ENCODE data around the gene COL18A1. TPM values are rescaled to one million over a fixed set of nuclear protein-coding genes. Genes with fewer than 3 reads are reported as not detected.
"Not testable (repeated sequence)": the region's sequence is repeated elsewhere in the genome, so short reads cannot be mapped to it uniquely, and the experiment has no call there.

COL18A1 gene
- 1 to 10 TPM in 1 of 2 donors, under 1 TPM in 1; 0.31 to 1.3 TPM for total RNA-seq

DNA sequence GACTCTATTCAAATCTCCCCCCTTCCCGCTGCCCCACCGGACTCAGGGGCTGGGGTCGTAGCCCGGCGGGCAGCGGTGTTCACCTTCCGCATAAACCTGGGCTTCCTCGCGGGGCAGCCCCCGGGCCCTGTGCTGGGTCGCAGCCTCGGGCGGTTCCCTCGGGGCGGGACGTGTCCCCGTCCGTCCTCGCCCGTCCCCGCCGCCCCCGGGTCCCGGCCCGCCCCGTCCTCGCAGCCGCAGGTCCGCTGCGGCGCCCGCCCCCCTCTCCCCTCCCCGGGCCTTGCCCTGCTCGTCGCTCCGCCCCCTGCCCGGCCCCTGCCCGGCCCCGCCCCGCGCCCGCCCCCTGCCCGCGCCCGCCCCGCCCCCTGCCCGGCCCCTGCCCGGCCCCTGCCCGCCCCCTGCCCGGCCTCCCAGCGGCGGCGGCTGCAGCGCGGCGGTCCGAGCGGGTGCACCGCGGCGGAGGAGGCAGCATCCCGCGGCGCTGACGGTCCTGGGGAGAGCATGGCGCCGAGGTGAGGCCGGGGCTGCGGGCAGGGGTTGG lies at the start of gene COL18A1:
Gene COL18A1, plus strand, starts transcription at position 436 of the 541 bp plus-strand sequence. Its CDS starts 66 bp downstream, at position 502.
- Mint-ChIP-seq H3K36me3 (peaks cover 6% of the 10 kb centered on the region), H3K27ac (no peak within 1 kb of the TSS)

DNA sequence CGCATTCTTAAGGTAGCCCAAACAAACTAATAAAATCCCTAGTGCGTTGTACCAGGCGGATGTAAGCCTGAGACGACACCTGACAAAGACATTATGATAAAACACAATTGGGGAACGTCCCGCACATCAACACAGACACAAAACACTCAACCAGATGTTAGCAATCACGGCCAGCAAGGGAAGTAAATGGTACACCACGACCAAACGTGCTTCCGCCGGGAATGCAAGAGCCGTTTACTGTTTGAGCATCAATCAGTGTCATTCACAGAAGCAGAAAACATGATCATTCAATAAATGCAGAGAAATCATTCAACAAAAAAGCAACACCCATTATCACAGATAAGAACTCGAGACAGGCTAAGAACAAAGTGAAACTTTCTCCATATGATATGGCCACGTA lies 49.4 kb upstream of the COL18A1 start:
- no peak for ATAC-seq
- DNase-seq (ENCODE audit: low spot score): no peak

More for the DNA sequence above, at the start of gene COL18A1:
- peaks cover 41 to 46% of the 10 kb centered on the region in 2 donors for H3K27me3 Mint-ChIP-seq
- peaks cover 7 to 8% of the 10 kb centered on the region in 2 donors for H3K4me1 Mint-ChIP-seq (ENCODE audit: low read depth in 2 of 2)
- ATAC-seq (peak; percentile 63 to 73), DNase-seq (ENCODE audit: low spot score) (no peak)
- H3K4me3 Mint-ChIP-seq: peak within 1 kb of the TSS; percentile 83
- peaks cover 5% of the 10 kb centered on the region for H3K9me3 Mint-ChIP-seq

DNA sequence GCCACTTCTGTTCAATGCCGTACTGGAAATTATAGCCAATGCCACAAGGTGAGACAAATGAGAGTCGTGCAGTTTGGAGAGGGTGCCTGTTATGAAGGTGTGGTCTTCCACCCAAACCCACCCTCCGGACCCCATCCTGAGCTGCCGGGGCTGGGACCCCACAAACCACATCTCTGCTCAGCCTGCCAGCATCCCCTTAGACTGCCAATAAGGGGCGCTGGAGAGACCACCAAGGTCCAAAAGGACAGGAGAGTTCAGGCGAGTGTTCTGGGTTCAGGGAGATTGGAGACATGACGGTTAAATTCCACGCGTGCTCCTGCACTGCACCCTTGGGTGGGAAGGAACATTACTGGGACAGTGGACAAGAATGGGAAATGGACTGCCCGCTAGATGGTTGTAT lies 48.7 kb upstream of the COL18A1 start:
- H3K36me3 Mint-ChIP-seq: no peaks in the 10 kb centered on the region
- H3K4me3 Mint-ChIP-seq: no peak overlapping the region
- DNase-seq (ENCODE audit: low spot score) (no peak), ATAC-seq (no peak)
- no peaks in the 10 kb centered on the region for H3K4me1 Mint-ChIP-seq (ENCODE audit: low read depth in 2 of 2)
- H3K27ac Mint-ChIP-seq: no peak overlapping the region
- no peaks in the 10 kb centered on the region for H3K9me3 Mint-ChIP-seq
- H3K27me3 Mint-ChIP-seq: peaks cover 26 to 27% of the 10 kb centered on the region in 2 donors

More for the DNA sequence above, 49.4 kb upstream of the COL18A1 start:
- Mint-ChIP-seq H3K27me3 (peaks cover 26 to 27% of the 10 kb centered on the region in 2 donors), H3K36me3 (no peaks in the 10 kb centered on the region), H3K4me3 (no peak overlapping the region), H3K9me3 (no peaks in the 10 kb centered on the region), H3K27ac (no peak overlapping the region), H3K4me1 (ENCODE audit: low read depth in 2 of 2) (no peaks in the 10 kb centered on the region)

DNA sequence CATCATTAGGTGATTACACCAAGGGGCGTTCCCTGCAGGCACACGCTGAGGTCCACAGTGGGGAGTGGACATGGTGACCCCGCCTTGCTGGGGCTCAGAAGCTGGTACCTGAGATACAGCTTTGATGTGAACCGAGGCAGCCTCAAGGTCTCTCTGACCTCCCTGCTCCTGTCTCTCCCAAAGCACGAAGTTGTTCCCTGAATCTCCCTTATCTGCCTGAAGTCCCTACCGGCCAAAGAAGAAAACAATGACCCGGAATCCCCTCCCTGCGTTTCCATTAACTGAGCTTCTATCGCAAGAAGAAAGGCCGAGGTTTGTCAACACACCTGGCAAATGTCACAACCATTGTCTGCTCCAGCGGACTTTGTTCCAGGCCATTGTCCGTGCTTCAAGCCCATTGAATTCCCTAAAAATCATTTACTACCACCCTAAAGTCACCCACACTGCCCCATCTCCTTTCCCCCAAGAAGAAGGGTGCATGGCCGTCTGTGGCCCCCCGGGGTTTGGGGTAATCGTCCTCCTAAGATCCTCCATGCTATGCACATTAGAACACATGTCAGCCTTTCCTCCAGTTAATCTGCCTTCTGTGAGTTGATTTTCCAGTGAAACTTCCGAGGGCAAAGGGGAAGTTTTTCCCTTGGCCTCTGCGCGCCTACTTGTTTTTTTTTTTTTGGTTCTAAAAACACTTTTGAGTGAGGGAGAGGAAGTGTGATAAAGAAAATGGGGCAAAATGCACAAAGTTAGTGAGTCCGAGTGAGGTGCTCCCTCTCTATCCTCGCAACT lies 48.1 kb upstream of the COL18A1 start:
- no peak for DNase-seq (ENCODE audit: low spot score)
- H3K9me3 Mint-ChIP-seq: no peaks in the 10 kb centered on the region
- no peak for ATAC-seq
- no peak overlapping the region for H3K4me3 Mint-ChIP-seq
- H3K27me3 Mint-ChIP-seq: peaks cover 26 to 27% of the 10 kb centered on the region in 2 donors
- no peaks in the 10 kb centered on the region for H3K4me1 Mint-ChIP-seq (ENCODE audit: low read depth in 2 of 2)
- no peak overlapping the region for H3K27ac Mint-ChIP-seq
- no peaks in the 10 kb centered on the region for H3K36me3 Mint-ChIP-seq

DNA sequence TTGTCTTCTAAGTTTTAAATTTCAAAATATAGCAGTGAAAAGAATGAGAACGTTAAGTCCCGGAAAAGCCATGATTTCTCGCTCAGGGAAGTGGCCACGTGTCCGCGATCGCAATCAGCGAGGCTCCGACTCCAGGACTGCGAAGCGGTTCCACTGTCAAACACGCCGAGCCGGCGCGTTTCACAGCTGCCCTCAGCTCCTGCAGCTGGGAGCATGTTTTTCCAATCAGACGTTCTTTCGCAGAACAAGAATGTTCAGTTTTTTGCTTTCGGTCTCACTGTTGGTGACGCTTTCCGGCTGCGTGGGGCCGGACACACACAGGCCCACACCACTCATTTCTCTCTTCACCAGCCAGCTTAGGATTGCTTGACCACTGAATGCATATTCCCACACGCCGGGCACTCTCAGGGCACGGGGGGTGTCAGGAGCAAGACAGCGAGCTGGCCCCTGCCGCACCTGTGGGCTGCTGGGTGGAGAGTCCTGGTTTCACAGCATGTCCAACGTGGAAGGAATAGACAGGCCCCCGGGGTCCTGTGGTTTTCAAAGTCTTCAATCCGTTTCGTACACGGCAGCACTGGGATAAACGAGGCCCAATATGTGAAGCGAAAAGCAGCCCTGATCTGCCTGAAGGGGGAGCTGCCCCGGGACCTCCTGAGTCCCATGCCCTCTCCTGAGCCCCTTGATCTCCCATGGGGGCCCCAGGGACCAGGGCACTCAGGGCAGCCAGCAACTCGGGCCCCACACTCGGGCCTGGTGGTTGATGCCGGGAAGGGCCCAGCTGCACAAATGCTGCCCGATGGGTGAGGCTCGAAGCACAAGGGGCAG lies 47.3 kb upstream of the COL18A1 start:
- no peaks in the 10 kb centered on the region for H3K36me3 Mint-ChIP-seq
- ATAC-seq (no peak), DNase-seq (ENCODE audit: low spot score) (no peak)
- peaks cover 26 to 27% of the 10 kb centered on the region in 2 donors for H3K27me3 Mint-ChIP-seq
- no peak overlapping the region for H3K4me3 Mint-ChIP-seq
- H3K9me3 Mint-ChIP-seq: no peaks in the 10 kb centered on the region
- no peaks in the 10 kb centered on the region for H3K4me1 Mint-ChIP-seq (ENCODE audit: low read depth in 2 of 2)
- H3K27ac Mint-ChIP-seq: no peak overlapping the region

DNA sequence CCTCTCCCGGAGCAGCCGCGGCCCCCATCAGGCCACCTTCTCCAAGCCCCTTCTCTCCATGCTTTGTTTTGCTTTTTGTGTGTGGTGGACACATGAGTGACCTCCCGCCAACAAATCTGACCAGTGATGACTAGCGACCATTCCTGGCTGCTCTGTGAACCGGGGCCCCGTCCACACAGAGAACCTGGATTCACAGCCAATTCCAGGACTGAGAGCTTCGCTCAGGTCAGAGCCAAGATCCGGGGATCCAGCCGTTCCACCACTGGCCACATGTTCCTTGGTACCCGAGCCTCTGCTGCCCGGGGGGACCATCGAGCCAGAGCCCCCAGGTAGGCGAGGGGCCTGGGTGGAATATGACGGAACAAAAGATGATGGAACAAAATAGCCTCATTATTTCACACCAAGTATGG lies 46.7 kb upstream of the COL18A1 start:
- H3K36me3 Mint-ChIP-seq: no peaks in the 10 kb centered on the region
- H3K9me3 Mint-ChIP-seq: no peaks in the 10 kb centered on the region
- no peaks in the 10 kb centered on the region for H3K4me1 Mint-ChIP-seq (ENCODE audit: low read depth in 2 of 2)
- peaks cover 26 to 27% of the 10 kb centered on the region in 2 donors for H3K27me3 Mint-ChIP-seq
- no peak for DNase-seq (ENCODE audit: low spot score)
- H3K4me3 Mint-ChIP-seq: no peak overlapping the region
- no peak overlapping the region for H3K27ac Mint-ChIP-seq
- ATAC-seq: no peak

DNA sequence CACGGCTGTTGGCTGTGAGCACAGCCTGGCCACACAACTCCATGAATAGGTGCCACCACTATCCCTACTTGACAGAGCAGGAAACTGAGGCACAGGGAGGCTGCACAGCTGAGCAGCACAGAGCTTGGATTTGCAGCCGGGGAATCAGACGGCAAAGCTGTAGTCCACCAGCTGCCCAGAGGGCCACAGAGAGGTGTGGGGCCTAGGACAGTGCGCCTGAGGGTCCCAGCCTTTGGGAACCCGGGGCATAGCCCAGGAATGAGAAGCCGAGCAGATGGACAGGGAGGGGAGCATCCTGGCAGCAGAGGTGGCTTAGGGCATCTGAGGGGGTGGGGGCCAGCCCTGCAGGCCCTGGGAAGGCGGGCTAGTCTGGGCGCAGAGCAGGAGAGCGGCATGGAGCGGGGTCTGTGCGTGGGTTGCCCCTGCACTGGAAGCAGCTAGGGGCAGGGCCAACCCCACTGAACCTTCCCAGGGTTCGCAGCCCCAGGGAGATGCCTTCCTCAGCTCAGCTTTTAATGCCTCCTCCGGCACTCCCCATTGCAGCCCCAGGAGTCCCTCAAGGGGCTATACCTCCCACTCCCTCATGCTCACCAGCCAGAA lies 46.2 kb upstream of the COL18A1 start:
- H3K9me3 Mint-ChIP-seq: no peaks in the 10 kb centered on the region
- H3K27ac Mint-ChIP-seq: no peak overlapping the region
- DNase-seq (ENCODE audit: low spot score): no peak
- H3K36me3 Mint-ChIP-seq: no peaks in the 10 kb centered on the region
- peaks cover 1% of the 10 kb centered on the region in 2 donors for H3K4me1 Mint-ChIP-seq (ENCODE audit: low read depth in 2 of 2)
- peaks cover 22 to 29% of the 10 kb centered on the region in 2 donors for H3K27me3 Mint-ChIP-seq
- H3K4me3 Mint-ChIP-seq: no peak overlapping the region
- ATAC-seq: no peak

DNA sequence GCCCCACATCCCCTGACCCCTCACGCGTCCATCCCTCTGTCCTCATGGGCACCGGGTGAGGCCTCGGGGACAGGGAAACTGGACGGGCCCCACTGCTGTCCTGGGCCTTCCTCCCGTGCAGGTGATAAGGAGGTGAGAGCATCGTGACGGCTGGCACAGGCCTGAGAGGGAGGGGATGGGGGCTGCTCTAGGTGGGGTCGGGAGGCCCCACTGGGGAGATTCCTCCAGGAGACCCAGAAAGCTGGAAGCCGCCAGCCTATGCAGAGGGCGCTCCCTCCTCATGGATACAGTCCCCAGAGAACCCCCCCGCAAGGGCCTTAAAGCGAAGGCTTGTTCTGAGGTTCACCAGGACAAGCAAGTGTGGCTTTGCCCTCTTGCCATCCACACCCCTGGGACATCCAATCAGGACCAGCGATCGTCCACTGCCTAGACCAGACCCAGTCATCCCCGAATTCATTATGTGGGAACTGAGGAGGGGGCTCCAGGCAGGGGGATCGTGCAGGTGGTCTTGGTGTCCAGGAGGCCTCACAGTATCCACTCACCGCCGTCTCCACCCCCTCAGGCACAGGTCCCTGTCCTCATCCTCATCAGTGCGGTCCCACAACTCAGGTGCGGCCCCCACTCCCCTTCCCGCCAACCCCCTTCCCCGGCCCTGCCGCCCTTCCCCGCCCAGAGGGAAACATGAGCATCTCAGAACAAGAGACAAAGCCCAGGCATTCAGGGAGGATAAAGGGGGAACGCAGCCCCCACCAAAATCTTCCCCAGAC lies 45.3 kb upstream of the COL18A1 start:
- H3K4me3 Mint-ChIP-seq: no peak overlapping the region
- H3K27ac Mint-ChIP-seq: no peak overlapping the region
- ATAC-seq (no peak), DNase-seq (ENCODE audit: low spot score) (no peak)
- H3K9me3 Mint-ChIP-seq: no peaks in the 10 kb centered on the region
- no peaks in the 10 kb centered on the region for H3K36me3 Mint-ChIP-seq
- H3K27me3 Mint-ChIP-seq: peaks cover 26 to 28% of the 10 kb centered on the region in 2 donors
- peaks cover 7% of the 10 kb centered on the region in 2 donors for H3K4me1 Mint-ChIP-seq (ENCODE audit: low read depth in 2 of 2)

DNA sequence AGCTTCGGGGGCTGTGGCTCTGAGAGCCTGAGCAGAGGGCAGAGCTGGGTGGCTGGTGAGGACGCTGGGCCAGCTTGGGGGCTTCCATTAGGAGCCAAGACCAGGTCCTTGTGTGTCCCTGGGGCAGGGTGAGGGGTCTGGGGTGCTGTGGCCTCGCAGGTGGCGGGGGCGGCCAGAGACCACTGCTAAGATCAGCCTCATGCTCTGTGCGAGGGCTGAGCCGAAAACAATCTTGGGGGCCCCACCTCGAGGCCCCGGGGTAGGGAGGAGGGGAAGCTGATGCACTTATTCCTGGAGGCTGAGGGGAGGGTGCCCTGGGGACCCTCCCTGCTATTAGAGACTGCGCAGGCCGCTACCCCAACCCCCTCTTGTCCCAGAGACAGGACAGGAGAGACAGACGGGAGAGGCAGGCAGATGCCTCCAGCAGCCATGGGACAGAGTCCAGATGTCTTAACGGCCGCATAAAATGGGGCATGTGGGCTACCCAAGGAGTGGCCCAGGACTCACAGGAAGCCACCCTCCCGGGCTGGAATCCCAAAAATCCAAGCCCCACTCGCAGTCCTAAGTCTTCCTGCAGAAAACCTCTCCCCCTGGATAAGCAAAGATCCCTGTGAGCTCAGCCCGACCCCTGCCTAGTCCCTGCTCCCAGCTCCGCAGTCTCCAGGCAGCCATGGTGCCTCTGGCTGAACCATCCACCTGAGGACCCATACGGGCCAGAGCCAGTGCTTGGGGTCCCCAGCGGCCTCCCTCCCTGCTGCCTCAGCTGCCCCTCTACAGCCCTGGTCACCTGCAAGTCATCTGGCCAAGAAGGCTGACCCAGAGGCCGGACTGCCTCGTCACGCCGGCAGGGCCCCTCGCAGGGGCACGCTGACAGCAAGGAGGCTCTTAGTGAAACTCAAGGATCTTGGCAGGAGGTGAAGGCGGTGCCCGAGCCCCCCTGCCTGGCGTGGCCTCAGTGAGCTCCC lies 43.6 kb upstream of the COL18A1 start:
- ATAC-seq (no peak), DNase-seq (ENCODE audit: low spot score) (no peak)
- H3K36me3 Mint-ChIP-seq: no peaks in the 10 kb centered on the region
- H3K4me1 Mint-ChIP-seq (ENCODE audit: low read depth in 2 of 2): peaks cover 7% of the 10 kb centered on the region in 2 donors
- no peak overlapping the region for H3K27ac Mint-ChIP-seq
- peaks cover 13 to 17% of the 10 kb centered on the region in 2 donors for H3K27me3 Mint-ChIP-seq
- no peaks in the 10 kb centered on the region for H3K9me3 Mint-ChIP-seq
- H3K4me3 Mint-ChIP-seq: no peak overlapping the region

DNA sequence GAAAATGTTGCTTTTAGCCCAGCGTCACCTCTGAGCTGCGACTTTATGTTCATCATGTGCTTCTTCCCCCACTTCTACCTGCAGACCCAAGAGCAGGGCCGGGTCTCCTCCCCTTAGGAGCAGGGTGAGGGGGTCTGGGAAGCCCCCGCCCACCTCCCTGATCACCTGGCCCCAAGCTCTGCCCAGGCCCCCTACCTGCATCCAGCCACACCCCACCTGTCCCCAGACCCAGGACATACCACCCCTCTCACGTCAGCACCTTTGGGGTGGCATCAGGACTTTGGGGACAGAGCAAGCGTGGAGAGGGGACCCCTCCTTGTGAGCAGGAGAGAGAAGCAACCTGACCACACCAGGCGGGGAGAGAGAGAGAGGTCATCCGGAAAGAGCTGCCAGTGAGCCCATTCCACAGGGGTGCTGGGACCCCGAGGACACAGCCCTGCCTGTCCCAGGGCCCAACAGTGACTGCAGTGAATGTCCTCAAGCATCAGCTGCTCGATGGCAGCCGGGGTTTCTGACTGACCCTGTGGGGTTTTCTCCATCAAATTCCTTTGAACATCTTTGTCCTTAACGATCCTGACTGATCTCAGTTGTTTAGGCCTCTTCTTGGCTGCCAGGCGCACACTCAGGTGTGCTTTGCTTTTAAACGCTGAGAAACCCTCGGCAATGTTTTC lies 42.8 kb upstream of the COL18A1 start:
- peaks cover 7% of the 10 kb centered on the region in 2 donors for H3K4me1 Mint-ChIP-seq (ENCODE audit: low read depth in 2 of 2)
- DNase-seq (ENCODE audit: low spot score) (no peak), ATAC-seq (no peak)
- no peaks in the 10 kb centered on the region for H3K36me3 Mint-ChIP-seq
- H3K27ac Mint-ChIP-seq: no peak overlapping the region
- H3K27me3 Mint-ChIP-seq: peaks cover 9 to 15% of the 10 kb centered on the region in 2 donors
- no peak overlapping the region for H3K4me3 Mint-ChIP-seq
- no peaks in the 10 kb centered on the region for H3K9me3 Mint-ChIP-seq

DNA sequence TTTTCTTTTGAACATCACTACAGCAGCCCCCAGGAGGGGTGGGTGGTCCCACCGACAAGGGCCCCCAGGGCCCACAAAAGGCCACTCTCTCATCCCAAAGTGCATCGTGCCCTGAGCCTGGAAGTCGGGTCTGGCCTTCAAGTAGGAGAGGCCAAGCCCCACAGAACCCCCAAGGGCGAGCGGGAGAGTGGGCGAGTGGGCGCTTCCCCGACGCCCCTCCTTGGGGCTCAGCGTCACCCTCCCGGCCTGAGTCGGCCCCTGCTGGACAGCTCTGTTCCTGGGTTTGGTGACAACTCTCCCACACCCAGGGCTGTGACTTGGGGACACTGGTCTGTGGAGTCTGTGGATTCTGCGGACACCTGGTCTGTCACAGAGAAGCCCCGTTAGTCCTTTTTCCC lies 42.2 kb upstream of the COL18A1 start:
- no peak for DNase-seq (ENCODE audit: low spot score)
- H3K27ac Mint-ChIP-seq: no peak overlapping the region
- H3K4me3 Mint-ChIP-seq: no peak overlapping the region
- no peaks in the 10 kb centered on the region for H3K36me3 Mint-ChIP-seq
- peaks cover 7 to 19% of the 10 kb centered on the region in 2 donors for H3K27me3 Mint-ChIP-seq
- H3K4me1 Mint-ChIP-seq (ENCODE audit: low read depth in 2 of 2): peaks cover 7% of the 10 kb centered on the region in 2 donors
- no peaks in the 10 kb centered on the region for H3K9me3 Mint-ChIP-seq
- ATAC-seq: no peak

DNA sequence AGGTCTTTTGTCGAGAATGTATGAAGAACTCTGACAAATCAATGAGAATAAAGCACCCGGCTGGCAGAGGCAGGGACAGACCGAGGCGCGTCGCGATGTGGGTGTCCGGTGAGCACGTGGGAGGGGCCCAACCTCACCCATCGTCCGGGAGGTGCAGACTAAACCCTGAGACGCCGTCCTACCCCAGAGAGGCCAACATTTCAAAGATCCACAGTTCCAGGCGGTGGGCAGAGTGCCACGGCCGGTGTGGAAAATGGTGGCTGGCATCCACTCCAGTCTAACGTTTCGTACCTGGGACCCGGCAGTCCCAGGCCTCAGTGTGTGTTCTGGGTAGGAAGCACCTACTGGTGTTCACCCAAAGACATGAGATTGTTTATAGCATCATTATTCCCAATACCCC lies 41.7 kb upstream of the COL18A1 start:
- not testable (repeated sequence) for H3K4me3 Mint-ChIP-seq; ATAC-seq; H3K4me1 Mint-ChIP-seq (ENCODE audit: low read depth in 2 of 2); H3K27ac Mint-ChIP-seq; H3K36me3 Mint-ChIP-seq; H3K9me3 Mint-ChIP-seq; DNase-seq (ENCODE audit: low spot score)
- H3K27me3 Mint-ChIP-seq: peaks cover 7 to 17% of the 10 kb centered on the region in 2 donors
